Stimulated activated CD4-positive, alpha-beta T cell treated with anti-CD3 and anti-CD28 coated beads, Interleukin-4, amount 100 ng/mL, for 4 hours (primary cell): ENCODE measurements around the gene PMS2.
"Not testable (repeated sequence)": the region's sequence is repeated elsewhere in the genome, so short reads cannot be mapped to it uniquely, and the experiment has no call there.

Source experiments
- DNase-seq, 2 experiments: peaks; one replicate each; pipeline ENCODE4 v3.0.0-alpha.2; 2020

PMS2 gene, protein sequence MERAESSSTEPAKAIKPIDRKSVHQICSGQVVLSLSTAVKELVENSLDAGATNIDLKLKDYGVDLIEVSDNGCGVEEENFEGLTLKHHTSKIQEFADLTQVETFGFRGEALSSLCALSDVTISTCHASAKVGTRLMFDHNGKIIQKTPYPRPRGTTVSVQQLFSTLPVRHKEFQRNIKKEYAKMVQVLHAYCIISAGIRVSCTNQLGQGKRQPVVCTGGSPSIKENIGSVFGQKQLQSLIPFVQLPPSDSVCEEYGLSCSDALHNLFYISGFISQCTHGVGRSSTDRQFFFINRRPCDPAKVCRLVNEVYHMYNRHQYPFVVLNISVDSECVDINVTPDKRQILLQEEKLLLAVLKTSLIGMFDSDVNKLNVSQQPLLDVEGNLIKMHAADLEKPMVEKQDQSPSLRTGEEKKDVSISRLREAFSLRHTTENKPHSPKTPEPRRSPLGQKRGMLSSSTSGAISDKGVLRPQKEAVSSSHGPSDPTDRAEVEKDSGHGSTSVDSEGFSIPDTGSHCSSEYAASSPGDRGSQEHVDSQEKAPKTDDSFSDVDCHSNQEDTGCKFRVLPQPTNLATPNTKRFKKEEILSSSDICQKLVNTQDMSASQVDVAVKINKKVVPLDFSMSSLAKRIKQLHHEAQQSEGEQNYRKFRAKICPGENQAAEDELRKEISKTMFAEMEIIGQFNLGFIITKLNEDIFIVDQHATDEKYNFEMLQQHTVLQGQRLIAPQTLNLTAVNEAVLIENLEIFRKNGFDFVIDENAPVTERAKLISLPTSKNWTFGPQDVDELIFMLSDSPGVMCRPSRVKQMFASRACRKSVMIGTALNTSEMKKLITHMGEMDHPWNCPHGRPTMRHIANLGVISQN

DNA sequence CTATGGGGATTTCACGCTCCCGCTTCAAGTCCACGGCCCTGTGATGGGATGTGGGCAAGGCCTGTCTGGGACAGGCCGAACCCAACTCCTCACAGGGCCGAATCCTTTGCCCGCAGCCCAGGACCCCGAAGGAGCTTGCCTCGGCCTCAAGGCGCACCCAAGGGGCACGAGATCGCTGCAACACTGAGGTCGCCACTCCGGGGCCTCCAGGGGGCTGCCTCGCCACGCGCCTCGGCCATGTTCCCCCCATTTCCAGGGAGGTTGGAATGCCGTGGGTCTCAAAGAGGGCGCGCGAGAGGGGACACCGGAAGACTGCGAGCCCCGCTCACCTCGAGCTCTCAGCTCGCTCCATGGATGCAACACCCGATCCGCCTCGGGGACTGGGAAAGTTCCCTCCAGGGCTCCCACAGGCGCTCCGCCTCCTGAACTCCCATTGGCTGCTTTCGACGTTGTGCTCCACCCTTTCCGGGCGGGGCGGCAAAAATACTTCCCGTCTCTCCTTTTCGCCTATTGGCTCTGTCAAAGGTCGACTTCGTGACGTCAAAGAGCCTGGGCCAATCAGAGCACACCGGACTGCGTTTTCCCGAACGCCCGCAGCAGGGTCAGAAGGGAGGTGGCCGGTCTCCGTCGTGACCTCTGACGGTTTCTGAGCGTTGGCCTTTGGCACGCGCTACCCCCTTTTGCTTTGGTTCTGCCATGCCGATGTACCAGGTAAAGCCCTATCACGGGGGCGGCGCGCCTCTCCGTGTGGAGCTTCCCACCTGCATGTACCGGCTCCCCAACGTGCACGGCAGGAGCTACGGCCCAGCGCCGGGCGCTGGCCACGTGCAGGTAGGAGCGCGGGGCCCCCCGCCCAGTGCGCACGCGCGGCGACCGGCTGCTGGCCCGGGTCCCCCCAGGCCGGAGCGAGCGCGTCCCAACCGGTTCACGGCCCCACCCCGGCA lies at the start of gene PMS2, which contains the start of gene AIMP2:
PMS2 (minus strand) TSS at position 382 of the 944 bp plus-strand sequence; CDS start at position 352, 30 bp downstream.
AIMP2 (plus strand) TSS at position 605 of the 944 bp plus-strand sequence; CDS start at position 697, 92 bp downstream.
- peak; percentile 93 to 97 for DNase-seq

DNA sequence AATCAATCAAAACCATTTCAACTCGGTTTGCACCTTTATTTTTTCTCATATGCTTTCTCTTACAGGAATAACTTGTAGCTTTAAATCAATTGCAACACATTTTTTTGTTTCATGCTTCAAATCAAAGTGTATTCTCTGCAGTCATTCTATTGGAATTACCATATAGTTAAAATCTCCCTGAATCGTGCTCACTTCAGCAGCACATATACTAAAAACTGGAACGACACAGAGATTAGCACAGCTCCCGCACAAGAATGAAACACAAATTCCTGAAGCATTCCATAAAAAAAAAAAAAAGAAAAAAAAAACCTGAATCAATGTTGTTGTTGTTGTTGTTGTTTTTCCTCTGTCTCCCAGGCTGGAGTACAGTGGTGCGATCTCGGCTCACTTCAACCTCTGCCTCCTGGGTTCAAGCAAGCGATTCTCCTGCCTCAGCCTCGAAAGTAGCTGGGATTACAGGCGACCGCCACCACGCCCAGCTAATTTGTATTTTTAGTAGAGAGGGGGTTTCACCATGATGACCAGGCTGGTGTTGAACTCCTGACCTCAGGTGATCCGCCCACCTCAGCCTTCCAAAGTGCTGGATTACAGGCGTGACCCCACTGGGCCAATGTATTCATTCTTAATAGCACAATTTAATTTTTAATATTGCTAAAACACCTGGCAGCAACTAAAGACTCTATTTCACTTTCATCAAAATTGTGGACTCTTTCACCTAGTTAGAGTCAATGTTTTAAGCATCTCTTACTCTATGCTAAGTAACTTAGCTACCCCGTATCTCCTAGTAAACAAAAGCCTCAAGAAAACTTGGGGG lies 48.7 kb upstream of the PMS2 start:
- DNase-seq, result no peak

DNA sequence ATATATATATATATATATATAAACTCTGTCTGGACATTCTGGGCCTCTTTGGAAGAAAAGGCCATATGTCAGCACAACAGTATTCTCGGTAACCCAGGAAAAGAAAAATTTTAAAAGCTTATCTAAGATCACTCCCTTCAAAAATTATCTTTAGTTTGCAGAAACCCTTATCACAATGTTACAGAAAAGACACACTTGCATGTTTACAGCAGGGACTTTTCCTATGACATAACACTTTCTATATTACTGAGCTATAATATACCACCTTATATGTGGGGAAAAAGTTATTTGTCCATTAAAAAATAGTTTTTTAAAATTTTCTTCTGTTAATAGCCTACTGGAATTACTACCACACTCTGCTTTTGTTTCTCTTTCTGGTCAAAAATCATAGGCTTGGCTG lies 47.8 kb upstream of the PMS2 start:
- DNase-seq, result no peak

DNA sequence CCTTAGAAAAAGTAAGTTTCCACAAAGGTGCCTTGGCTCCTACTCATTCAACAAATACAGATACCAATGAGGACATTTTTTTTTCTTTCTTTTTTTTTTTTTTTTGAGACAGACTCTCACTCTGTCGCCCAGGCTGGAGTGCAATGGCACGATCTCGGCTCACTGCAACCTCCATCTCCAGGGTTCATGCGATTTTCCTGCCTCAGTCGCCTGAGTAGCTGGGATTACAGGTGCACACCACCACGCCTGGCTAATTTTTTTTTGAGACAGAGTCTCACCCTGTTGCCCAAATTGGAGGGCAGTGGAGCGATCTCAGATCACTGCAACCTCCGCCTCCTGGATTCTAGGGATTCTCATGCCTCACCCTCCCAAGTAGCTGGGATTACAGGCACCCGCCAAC lies 42.3 kb upstream of the PMS2 start:
- not testable (repeated sequence) for DNase-seq

DNA sequence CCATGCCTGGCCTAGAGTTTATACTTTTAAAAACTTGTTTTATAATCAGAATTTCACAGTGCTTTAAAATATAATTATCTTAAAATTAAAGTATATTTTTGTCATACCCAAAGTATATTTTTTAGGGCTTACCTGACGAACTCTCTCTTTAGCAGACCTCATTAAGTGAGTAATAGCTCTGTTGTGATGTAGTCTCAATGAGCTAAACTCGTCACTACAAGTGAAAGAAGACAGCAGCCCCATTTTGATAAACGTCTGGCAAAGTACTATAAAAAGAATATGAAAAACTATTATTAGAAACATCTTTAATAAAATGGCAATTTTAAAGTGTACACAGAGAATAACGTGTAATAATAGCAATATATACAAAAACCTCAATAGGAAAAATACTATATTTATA lies 40.9 kb upstream of the PMS2 start:
- no peak for DNase-seq

DNA sequence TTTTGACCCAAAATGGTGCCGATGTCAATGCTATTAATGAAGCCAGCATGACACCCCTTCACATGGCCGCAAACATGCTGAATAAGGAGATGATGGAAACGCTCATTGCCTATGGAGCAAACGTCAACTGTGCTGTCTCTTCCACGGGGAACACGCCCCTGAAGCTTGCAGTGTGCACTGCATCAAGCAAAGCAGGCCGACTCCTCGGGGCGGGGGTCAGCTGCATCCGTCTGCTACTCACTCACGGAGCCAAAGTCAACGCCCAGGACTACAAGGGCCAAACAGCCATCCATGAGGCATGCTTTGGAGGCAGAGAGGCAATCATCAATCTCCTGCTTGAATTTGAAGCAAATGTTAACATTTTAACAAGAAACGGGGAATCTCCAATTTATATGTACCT lies 26.8 kb upstream of the PMS2 start:
- DNase-seq, result no peak

DNA sequence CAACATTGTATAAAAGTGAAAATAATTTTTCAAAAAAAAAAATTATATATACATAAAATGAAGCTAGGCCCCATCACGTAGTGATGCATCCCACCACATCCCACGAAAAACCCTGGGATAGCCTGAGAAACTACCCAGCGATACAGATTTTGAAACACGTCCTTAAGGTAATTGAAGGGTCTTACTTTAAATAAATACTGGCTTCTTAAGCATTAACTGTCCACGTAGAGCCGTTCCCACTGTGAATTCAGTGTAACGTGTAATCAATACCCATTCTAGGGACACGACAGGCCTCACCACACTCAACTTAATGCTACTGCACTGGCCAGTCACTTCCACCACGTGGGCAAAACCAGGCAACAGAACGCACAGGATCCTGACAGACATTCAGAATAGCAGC lies 26.3 kb upstream of the PMS2 start:
- no peak for DNase-seq

DNA sequence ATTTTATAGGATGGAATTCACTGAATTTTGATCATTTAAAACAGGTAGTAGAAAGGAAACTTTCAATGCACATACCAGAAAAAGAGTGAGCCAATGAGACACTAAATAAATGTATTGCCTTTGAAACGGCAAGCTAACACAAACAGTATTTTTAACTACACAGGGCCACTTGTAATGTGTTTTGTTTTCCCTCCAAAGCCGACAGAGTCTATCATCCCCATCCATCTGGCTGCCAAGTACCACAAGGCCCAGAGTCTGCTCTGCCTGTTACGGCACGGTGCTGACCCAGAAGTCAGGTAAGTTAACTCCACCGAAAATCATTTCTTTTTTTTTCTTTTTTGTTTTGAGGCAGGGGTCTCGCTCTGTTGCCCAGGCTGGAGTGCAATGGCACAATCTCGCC lies 23.8 kb upstream of the PMS2 start:
- no peak for DNase-seq

DNA sequence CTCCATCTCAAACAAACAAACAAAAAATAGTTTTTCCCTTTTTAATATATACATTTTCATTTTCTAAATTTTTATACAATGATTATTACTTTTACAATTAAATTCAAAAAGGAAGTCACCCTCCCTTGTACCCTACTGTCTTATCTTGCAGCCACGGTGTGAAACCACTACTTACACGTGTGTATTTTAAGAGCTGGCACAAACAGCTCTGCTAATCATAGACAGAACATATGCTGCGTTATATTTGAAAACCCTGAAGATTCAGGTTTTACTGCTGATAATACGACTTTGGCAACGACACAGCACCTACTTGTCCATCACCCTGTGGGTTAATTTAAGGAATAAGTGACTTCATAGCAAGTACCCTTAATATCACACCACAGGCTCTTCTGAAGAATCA lies 23.3 kb upstream of the PMS2 start:
- DNase-seq, result no peak

DNA sequence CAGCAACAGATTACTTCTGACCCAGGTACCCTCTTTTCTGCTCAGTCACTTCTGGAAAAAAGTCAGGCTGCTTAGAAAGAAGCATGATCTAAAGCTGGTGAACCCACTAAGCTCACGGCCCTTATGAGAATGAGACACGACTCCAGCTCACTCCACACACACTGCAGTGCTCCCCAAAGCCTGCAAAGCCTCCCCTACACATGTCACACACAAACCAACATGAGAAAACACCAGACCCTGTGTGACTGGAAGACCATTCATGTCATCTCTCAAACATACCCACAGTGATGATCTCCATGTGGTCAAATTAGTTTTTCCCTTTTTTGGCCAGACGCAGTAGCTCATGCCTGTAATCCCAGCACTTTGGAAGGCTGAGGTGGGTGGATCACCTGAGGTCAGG lies 22.7 kb upstream of the PMS2 start:
- DNase-seq, result no peak

DNA sequence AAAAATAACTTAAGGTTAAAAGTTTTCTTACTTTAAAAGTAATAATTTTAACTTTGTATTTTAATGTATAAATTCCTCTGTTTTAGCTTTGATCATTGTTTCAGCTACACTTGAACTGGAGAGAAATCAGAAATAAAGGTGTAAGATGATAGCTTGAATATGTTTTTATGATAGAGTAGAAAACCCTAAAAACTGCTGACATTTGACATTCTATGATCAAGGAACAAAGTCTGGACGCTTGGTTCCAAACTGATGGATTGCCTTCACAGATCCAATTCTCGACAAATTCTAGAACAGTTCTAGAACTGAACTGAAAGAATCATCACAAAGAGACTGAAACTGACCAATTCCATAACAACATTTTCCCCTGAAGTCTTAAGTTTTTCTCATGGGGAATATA lies 22.1 kb upstream of the PMS2 start, which contains the start of gene ANKRD61:
ANKRD61 (plus strand) TSS at position 389 of the 400 bp plus-strand sequence; CDS start at position 389, 0 bp downstream.
- DNase-seq, result no peak

DNA sequence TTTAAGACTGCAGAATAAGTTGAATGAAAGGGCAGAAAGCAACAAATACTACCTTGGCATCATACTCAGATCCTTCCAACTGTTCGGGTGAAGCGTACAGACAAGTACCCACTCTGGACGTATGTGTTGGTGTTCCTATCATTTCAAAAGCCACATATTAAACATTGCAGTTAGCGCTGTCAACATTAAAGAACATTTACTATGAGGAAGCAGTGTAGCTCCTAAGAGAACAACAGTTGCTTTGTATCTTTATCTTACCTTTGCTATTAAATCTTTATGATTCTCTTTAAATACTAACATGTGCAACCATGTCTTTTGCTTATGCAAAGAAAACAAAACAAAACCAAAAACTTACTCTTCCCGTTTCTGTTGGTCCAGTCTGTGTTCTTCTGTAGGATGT lies 19.7 kb upstream of the PMS2 start:
- no peak for DNase-seq

DNA sequence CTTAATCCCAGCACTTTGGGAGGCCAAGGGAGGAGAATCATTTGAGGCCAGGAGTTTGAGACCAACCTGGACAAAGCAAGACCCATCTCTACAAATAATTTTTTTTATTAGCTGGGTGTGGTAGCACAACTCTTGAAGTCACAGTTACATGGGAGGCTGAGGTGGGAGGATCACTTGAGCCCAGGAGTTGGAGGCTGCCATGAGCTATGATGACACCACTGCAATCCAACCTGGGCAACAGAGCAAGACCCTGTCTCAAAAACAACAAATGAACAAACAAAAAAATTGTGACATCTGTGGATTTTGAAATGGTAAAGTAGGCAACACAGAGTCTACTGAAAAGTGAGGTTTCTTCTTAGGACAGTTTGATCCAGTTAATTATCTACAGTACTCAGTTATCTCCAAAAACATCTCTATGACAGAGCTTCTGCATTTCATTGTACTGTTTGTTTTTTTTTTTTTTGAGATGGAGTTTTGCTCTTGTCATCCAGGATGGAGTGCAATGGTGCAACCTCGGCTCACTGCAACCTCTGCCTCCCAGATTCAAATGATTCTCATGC lies 19.0 kb upstream of the PMS2 start:
- DNase-seq, result no peak

DNA sequence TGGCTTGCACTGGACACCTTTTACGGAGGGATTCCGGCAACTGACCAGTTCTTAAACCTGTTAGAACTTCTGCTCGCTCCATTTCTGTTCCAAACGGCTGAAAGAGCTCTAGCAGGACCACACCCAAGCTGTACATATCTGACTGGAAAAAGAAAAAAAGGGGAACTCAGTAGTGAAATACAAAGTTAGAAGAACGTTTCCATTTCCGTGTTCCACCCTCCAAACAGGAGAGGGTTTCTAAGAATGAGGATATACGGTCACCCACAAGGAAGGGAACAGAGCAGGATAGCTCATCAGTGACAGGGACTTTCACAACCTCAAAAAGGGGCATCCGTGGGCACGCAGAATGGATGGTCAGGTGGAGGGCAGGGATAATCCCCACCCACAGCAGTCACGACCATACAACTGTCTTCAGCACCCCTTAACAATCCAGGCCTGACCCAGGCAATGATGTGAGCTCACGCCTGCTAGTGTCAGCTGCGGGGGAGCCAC lies 18.0 kb upstream of the PMS2 start:
- no peak for DNase-seq

DNA sequence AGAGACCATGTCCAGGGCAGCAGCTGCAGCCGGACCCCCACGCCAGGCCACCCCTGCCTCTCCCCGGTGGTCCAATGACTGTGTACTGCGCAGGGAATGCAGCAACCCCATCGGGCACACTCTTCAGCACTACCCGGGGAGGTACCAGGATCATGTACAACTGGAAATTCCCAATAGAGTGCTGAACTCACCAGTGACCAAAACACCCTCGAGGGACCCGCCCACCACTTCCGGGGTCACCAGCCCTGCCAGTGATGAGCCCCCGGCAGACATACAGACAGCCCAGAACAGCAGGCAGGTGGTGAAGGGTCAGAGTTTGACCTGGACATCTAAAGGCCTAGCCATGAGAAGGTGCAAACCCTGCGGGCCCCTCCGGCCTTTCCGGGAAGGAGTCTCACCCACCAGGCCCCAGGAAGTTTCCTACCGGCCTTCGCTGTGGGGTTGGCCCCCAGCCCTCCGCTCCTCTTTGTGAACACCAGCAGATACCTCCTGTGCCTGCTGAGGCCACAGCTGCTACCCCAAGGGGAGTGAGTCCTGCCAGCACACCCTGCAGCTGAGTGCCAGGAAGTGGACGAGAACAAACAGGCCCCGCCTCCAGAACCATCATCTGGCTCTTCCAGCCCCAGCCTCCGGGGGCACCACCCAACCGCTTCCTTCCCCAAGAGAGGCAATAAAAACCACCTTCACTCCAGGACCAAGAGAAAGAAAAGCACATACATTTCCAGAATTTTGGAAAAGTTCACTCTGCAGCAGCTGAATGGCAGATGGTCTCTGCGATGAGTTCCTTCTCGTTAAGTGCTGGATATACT lies 17.4 kb upstream of the PMS2 start:
- DNase-seq, result peak; percentile 43 to 54

DNA sequence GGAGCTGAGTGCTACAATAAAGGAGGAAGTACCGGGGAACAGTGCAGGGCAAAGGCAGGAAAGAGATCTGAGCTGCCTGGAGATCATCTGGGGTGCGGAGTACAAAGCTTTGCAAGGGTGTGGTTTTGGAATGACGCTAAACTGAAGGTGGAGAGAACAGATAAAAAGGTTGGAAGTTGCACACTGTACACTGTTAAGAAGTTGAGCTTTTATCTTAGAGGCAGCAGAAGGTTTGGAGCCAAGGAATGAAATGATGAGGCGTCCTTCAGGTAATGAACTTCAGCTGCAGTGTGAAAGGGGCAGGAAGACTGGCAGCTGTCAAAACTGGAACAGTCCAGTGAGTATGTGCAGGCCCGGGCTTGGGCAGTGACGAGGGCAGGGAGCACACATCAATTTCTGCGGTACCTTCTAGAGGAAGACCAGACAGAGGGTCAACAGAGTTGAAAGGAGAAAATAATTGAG lies 15.2 kb upstream of the PMS2 start:
- DNase-seq, result no peak

DNA sequence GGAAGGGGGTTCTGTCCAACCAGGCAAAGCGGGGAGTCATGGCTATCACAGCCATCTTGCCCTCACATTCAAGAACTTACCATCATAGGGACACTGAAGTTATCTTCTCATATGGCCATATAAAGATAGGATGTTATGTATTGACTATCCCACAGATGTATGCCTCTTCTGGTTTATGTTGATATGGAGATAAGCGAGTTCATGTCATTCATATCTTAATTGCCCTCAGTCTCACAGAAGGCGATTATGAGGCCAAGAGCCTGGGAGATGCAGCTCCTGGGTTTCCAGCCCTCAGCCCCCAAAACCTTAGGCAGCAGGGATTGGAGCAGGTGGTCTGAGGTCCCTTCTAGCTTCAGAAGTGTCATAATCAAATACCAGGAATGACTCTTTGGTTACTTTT lies 13.9 kb upstream of the PMS2 start:
- DNase-seq, result no peak

DNA sequence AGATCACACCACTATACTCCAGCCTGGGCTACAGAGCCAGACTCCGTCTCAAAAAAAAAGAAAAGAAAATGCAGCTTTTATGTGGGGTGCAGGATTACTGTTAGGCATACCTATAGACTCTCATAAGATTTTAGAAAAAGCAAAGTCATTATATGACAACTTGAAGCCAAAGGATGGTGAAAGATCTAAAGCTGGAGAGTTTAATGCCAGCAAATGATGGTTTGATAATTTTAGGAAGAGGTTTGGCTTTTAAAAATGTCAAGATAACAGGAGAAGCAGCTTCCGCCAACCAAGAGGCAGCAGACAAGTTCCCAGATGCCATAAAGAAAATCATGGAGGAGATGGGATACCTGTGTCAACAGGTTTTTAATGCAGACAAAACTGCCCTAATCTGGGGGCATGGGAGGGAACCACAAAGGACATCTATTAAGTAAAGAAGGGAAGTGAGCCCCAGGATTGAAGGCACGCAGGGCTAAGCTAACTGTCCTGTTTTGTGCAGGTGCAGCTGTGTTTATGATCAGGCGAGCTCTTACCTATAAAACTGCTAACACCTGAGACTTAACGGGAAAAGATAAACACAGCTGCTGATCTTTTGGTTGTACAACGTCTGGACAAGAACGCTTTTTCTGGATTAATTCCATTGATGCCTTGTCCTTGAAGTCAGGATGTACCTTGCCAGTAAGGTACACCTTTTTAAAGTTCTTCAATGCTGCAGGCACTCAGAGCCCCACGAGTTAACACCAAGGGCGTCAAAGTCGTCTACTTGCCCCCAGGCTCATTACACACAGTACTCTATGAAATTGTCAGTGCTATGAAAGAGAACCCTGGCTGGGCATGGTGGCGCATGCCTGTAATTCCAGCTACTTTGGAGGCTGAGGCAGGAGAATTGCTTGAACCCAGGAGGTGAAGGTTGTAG lies 11.8 kb upstream of the PMS2 start:
- DNase-seq, result no peak

DNA sequence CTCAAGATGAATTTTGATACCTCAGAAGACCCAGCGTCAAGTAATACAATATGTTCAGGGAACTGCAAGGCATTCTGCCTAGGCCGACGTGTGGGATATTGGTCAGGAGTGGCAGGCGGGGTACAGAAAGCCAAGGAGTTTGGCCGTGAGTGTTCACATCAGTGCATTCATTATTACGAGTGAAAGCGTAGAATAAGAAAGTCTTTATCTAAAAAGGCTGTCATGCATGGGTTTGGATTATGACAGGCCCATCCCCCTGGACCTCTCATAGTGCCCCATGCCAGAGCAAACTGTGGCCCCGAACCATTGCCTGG lies 7.8 kb upstream of the PMS2 start:
- DNase-seq, result no peak
